HEK293 (cell line): ENCODE results near the gene ACOD1.

Source experiments
- ATF2 ChIP-seq: fragments of 450-650 bp; formaldehyde crosslinking; IDR thresholded peaks from 2 replicates; pipeline ENCODE4 v1.5.1; 2016; ENCODE audit warnings: missing biosample characterization, missing genetic modification characterization, low read depth
- ELK4 ChIP-seq: IDR thresholded peaks from 2 replicates; pipeline ENCODE4 v1.6.1; 2011; ENCODE audit warnings: mild to moderate bottlenecking, low read depth, low read length, borderline replicate concordance
- HOXC10 ChIP-seq: sonication (generic); formaldehyde crosslinking; IDR thresholded peaks from 2 replicates; pipeline ENCODE4 v1.8.1; 2023; ENCODE audit warnings: mild to moderate bottlenecking, missing genetic modification reagents
- KLF16 ChIP-seq: fragments of 450-650 bp; formaldehyde crosslinking; IDR thresholded peaks from 2 replicates; pipeline ENCODE4 v1.5.1; 2017; ENCODE audit warnings: missing biosample characterization, missing genetic modification characterization
- KLF9 ChIP-seq: fragments of 450-650 bp; formaldehyde crosslinking; IDR thresholded peaks from 2 replicates; pipeline ENCODE4 v1.5.1; 2016; ENCODE audit warnings: missing biosample characterization, missing genetic modification characterization, low read depth
- MEIS1 ChIP-seq: sonication (generic); formaldehyde crosslinking; IDR thresholded peaks from 2 replicates; pipeline ENCODE4 v1.8.1; 2022; ENCODE audit warnings: missing genetic modification reagents, mild to moderate bottlenecking, borderline replicate concordance
- OSR2 ChIP-seq: fragments of 450-650 bp; formaldehyde crosslinking; IDR thresholded peaks from 2 replicates; pipeline ENCODE4 v1.5.1; 2016; ENCODE audit warnings: missing biosample characterization, missing genetic modification characterization
- PRDM1 ChIP-seq: fragments of 450-650 bp; formaldehyde crosslinking; IDR thresholded peaks from 2 replicates; pipeline ENCODE4; 2016; ENCODE audit warnings: missing biosample characterization, missing genetic modification characterization
- SALL2 ChIP-seq: fragments of 450-650 bp; formaldehyde crosslinking; IDR thresholded peaks from 2 replicates; pipeline ENCODE4 v1.5.0; 2017; ENCODE audit warnings: missing biosample characterization, mild to moderate bottlenecking, missing genetic modification characterization, borderline replicate concordance
- SETDB1 ChIP-seq: IDR thresholded peaks from one replicate; pipeline ENCODE4 v1.6.1; 2017; ENCODE audit warnings: mild to moderate bottlenecking, low read length, moderate library complexity, mixed read lengths; ENCODE audit not compliant: insufficient read length
- ZNF121 ChIP-seq: fragments of 450-650 bp; formaldehyde crosslinking; IDR thresholded peaks from 2 replicates; pipeline ENCODE4 v1.5.1; 2016; ENCODE audit warnings: missing biosample characterization, missing genetic modification characterization
- ZNF138 ChIP-seq: fragments of 450-650 bp; formaldehyde crosslinking; IDR thresholded peaks from 2 replicates; pipeline ENCODE4 v1.5.1; 2016; ENCODE audit warnings: missing biosample characterization, missing genetic modification characterization, borderline replicate concordance
- ZNF155 ChIP-seq: fragments of 450-650 bp; formaldehyde crosslinking; IDR thresholded peaks from 2 replicates; pipeline ENCODE4 v1.5.1; 2016; ENCODE audit warnings: missing biosample characterization, missing genetic modification characterization
- ZNF19 ChIP-seq: fragments of 450-650 bp; formaldehyde crosslinking; IDR thresholded peaks from 2 replicates; pipeline ENCODE4; 2016; ENCODE audit warnings: missing biosample characterization, missing genetic modification characterization, low read depth
- ZNF211 ChIP-seq: fragments of 450-650 bp; formaldehyde crosslinking; IDR thresholded peaks from 2 replicates; pipeline ENCODE4 v1.5.1; 2016; ENCODE audit warnings: low read depth, missing biosample characterization, missing genetic modification characterization
- ZNF214 ChIP-seq: fragments of 450-650 bp; formaldehyde crosslinking; IDR thresholded peaks from 2 replicates; pipeline ENCODE4 v1.5.1; 2017; ENCODE audit warnings: missing biosample characterization, mild to moderate bottlenecking, missing genetic modification characterization, borderline replicate concordance
- ZNF274 ChIP-seq, 2 experiments: fragments of 200-500 bp in 1 of 2; fragments of 450-650 bp in 1 of 2; sonication (Bioruptor generic) in 1 of 2; formaldehyde crosslinking in 1 of 2; IDR thresholded peaks; 2 replicates each; pipeline versions ENCODE4 v1.5.1 to v1.6.1; 2014 to 2016; ENCODE audit warnings: borderline replicate concordance in 1 of 2, inconsistent platforms in 1 of 2, low read length in 1 of 2, missing biosample characterization in 1 of 2, missing genetic modification characterization in 1 of 2
- ZNF433 ChIP-seq: fragments of 450-650 bp; formaldehyde crosslinking; IDR thresholded peaks from 2 replicates; pipeline ENCODE4 v1.5.1; 2016; ENCODE audit warnings: missing biosample characterization, missing genetic modification characterization, low read depth
- ZNF521 ChIP-seq: fragments of 450-650 bp; formaldehyde crosslinking; IDR thresholded peaks from 2 replicates; pipeline ENCODE4 v1.5.1; 2017; ENCODE audit warnings: missing biosample characterization, mild to moderate bottlenecking, missing genetic modification characterization
- ZNF571 ChIP-seq: fragments of 450-650 bp; formaldehyde crosslinking; IDR thresholded peaks from 2 replicates; pipeline ENCODE4 v1.5.0; 2017; ENCODE audit warnings: missing biosample characterization, missing genetic modification characterization
- ZNF664 ChIP-seq: fragments of 450-650 bp; formaldehyde crosslinking; IDR thresholded peaks from 2 replicates; pipeline ENCODE4 v1.5.1; 2016; ENCODE audit warnings: missing biosample characterization, missing genetic modification characterization
- ZNF747 ChIP-seq: fragments of 450-650 bp; formaldehyde crosslinking; IDR thresholded peaks from 2 replicates; pipeline ENCODE4 v1.5.1; 2016; ENCODE audit warnings: missing biosample characterization, missing genetic modification characterization
- ZNF768 ChIP-seq: fragments of 450-650 bp; formaldehyde crosslinking; IDR thresholded peaks from 2 replicates; pipeline ENCODE4 v1.5.1; 2018; ENCODE audit warnings: missing biosample characterization, mild to moderate bottlenecking, missing genetic modification characterization
- ZNF777 ChIP-seq: fragments of 450-650 bp; formaldehyde crosslinking; IDR thresholded peaks from 2 replicates; pipeline ENCODE4 v1.5.1; 2017; ENCODE audit warnings: missing biosample characterization, missing genetic modification characterization, borderline replicate concordance
- TF ChIP-seq, protein P1 (sequence below): fragments of 450-650 bp; formaldehyde crosslinking; IDR thresholded peaks from 2 replicates; pipeline ENCODE4 v1.5.1; 2016; ENCODE audit warnings: missing biosample characterization, missing genetic modification characterization
- TF ChIP-seq, protein P2 (sequence below): fragments of 450-650 bp; formaldehyde crosslinking; IDR thresholded peaks from 2 replicates; pipeline ENCODE4 v1.5.1; 2017; ENCODE audit warnings: missing biosample characterization, missing genetic modification characterization
- TF ChIP-seq, protein P3 (sequence below): fragments of 450-650 bp; formaldehyde crosslinking; IDR thresholded peaks from 2 replicates; pipeline ENCODE4 v1.5.1; 2016; ENCODE audit warnings: missing biosample characterization, missing genetic modification characterization
- TF ChIP-seq, protein P4 (sequence below): fragments of 450-650 bp; formaldehyde crosslinking; IDR thresholded peaks from 2 replicates; pipeline ENCODE4 v1.5.1; 2016; ENCODE audit warnings: missing biosample characterization, missing genetic modification characterization

The ACOD1 gene

GRCh38 chr13:76976490-76976889, 28.2 kb downstream of the ACOD1 start (continued):
- TF ChIP-seq, protein P1, sequence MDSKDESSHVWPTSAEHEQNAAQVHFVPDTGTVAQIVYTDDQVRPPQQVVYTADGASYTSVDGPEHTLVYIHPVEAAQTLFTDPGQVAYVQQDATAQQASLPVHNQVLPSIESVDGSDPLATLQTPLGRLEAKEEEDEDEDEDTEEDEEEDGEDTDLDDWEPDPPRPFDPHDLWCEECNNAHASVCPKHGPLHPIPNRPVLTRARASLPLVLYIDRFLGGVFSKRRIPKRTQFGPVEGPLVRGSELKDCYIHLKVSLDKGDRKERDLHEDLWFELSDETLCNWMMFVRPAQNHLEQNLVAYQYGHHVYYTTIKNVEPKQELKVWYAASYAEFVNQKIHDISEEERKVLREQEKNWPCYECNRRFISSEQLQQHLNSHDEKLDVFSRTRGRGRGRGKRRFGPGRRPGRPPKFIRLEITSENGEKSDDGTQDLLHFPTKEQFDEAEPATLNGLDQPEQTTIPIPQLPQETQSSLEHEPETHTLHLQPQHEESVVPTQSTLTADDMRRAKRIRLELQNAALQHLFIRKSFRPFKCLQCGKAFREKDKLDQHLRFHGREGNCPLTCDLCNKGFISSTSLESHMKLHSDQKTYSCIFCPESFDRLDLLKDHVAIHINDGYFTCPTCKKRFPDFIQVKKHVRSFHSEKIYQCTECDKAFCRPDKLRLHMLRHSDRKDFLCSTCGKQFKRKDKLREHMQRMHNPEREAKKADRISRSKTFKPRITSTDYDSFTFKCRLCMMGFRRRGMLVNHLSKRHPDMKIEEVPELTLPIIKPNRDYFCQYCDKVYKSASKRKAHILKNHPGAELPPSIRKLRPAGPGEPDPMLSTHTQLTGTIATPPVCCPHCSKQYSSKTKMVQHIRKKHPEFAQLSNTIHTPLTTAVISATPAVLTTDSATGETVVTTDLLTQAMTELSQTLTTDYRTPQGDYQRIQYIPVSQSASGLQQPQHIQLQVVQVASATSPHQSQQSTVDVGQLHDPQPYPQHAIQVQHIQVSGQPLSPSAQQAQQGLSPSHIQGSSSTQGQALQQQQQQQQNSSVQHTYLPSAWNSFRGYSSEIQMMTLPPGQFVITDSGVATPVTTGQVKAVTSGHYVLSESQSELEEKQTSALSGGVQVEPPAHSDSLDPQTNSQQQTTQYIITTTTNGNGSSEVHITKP (tag by site-specific recombination): peak; percentile 57
- TF ChIP-seq ZNF768 (tag by site-specific recombination) (no peak), PRDM1 (tag by site-specific recombination) (no peak), KLF16 (tag by site-specific recombination) (no peak), KLF9 (tag by site-specific recombination) (no peak), ZNF19 (no peak), ZNF664 (tag by site-specific recombination) (no peak), ZNF747 (tag by site-specific recombination) (no peak), ZNF521 (tag by site-specific recombination) (no peak), ZNF211 (tag by site-specific recombination) (no peak), ZNF138 (tag by site-specific recombination) (no peak), MEIS1 (CRISPR knock-in tag) (no peak), ZNF777 (tag by site-specific recombination) (no peak), ZNF433 (tag by site-specific recombination) (no peak), ZNF155 (tag by site-specific recombination) (no peak), ZNF571 (tag by site-specific recombination) (no peak), ZNF274 (IDR thresholded peaks at IDR 0.05; ENCODE audit: low read length) (no peak), ZNF274 (tag by site-specific recombination; IDR thresholded peaks at IDR 0.05; ENCODE audit: borderline replicate concordance) (no peak), ZNF214 (tag by site-specific recombination) (no peak), OSR2 (tag by site-specific recombination) (peak; percentile 80), SETDB1 (no peak), ATF2 (tag by site-specific recombination) (peak; percentile 81), SALL2 (tag by site-specific recombination) (no peak), HOXC10 (no peak), ZNF121 (no peak), ELK4 (no peak)
- TF ChIP-seq, protein P2, sequence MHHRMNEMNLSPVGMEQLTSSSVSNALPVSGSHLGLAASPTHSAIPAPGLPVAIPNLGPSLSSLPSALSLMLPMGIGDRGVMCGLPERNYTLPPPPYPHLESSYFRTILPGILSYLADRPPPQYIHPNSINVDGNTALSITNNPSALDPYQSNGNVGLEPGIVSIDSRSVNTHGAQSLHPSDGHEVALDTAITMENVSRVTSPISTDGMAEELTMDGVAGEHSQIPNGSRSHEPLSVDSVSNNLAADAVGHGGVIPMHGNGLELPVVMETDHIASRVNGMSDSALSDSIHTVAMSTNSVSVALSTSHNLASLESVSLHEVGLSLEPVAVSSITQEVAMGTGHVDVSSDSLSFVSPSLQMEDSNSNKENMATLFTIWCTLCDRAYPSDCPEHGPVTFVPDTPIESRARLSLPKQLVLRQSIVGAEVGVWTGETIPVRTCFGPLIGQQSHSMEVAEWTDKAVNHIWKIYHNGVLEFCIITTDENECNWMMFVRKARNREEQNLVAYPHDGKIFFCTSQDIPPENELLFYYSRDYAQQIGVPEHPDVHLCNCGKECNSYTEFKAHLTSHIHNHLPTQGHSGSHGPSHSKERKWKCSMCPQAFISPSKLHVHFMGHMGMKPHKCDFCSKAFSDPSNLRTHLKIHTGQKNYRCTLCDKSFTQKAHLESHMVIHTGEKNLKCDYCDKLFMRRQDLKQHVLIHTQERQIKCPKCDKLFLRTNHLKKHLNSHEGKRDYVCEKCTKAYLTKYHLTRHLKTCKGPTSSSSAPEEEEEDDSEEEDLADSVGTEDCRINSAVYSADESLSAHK (tag by site-specific recombination): no peak
- TF ChIP-seq, protein P3, sequence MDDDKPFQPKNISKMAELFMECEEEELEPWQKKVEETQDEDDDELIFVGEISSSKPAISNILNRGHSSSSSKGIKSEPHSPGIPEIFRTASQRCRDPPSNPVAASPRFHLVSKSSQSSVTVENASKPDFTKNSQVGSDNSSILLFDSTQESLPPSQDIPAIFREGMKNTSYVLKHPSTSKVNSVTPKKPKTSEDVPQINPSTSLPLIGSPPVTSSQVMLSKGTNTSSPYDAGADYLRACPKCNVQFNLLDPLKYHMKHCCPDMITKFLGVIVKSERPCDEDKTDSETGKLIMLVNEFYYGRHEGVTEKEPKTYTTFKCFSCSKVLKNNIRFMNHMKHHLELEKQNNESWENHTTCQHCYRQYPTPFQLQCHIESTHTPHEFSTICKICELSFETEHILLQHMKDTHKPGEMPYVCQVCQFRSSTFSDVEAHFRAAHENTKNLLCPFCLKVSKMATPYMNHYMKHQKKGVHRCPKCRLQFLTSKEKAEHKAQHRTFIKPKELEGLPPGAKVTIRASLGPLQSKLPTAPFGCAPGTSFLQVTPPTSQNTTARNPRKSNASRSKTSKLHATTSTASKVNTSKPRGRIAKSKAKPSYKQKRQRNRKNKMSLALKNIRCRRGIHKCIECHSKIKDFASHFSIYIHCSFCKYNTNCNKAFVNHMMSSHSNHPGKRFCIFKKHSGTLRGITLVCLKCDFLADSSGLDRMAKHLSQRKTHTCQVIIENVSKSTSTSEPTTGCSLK (tag by site-specific recombination): no peak
- TF ChIP-seq, protein P4, sequence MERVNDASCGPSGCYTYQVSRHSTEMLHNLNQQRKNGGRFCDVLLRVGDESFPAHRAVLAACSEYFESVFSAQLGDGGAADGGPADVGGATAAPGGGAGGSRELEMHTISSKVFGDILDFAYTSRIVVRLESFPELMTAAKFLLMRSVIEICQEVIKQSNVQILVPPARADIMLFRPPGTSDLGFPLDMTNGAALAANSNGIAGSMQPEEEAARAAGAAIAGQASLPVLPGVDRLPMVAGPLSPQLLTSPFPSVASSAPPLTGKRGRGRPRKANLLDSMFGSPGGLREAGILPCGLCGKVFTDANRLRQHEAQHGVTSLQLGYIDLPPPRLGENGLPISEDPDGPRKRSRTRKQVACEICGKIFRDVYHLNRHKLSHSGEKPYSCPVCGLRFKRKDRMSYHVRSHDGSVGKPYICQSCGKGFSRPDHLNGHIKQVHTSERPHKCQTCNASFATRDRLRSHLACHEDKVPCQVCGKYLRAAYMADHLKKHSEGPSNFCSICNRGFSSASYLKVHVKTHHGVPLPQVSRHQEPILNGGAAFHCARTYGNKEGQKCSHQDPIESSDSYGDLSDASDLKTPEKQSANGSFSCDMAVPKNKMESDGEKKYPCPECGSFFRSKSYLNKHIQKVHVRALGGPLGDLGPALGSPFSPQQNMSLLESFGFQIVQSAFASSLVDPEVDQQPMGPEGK (tag by site-specific recombination): no peak
